GDM1 (cell line): ENCODE results near the gene ABHD6.
A peak's percentile ranks its signal among the peaks of the same experiment; 100 is the strongest.
"Not testable (repeated sequence)": the region's sequence is repeated elsewhere in the genome, so short reads cannot be mapped to it uniquely, and the experiment has no call there.

Experiments
- DNase-seq: peaks from one replicate; lab custom pipeline; 2025; lab: John Stamatoyannopoulos, UW

ABHD6 gene

GRCh38 chr3:58274027-58274614 is 36.5 kb downstream of the ABHD6 start:
- DNase-seq = no peak

DNA sequence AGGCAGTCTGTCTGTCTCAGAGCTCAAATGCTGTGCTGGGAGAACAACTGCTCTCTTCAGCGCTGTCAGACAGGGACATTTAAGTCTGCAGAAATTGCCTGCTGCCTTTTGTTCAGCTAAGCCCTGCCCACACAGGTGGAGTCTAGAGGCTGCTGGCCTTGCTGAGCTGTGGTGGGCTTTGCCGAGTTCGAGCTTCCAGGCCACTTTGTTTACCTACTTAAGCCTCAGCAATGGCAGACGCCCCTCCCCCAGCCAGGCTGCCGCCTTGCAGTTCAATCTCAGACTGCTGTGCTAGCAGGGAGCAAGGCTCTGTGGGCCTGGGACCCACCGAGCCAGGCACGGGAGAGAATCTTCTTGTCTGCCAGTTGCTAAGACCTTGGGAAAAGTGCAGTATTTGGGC is 43.5 kb downstream of the ABHD6 start:
- DNase-seq = no peak

DNA sequence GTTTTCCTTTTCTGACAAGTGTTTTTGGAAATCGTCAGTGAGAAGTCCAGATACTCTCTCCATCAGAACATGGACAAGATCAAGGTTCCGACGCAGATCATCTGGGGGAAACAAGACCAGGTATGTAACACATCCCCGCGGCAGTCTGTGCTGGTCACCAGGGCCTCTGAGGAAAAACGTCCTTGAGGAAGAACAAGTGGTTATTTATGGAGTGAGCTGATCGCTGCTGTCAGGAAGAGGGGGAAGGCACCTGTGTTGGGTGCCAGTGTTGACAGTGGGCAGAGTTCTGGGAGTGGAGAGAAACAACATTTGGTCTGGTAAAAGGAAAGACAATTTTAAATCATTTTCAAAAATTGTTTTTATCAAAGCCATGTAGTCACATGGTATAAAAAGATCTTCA is 47.7 kb downstream of the ABHD6 start:
- no peak for DNase-seq

DNA sequence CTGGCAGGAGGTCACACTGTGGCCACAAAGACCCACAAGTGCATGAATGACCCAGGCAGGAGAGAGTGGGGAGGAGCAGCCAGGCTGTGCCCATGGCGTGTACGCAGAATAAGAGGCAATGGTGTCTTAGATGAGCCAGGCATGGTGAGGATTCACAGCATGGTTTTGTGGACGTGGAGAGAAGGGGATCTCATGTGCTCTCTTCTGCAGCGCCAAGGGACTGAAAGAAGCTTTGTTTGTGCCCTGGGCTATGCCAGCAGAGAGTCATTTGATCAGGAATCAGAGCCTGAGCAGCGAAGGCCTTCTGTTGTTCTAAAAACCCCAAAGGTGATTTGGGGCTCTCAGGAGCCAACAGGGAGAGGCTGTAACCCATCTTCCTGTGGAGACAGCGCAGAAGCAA is 49.8 kb downstream of the ABHD6 start:
- no peak for DNase-seq

GRCh38 chr3:58288011-58288728 is 50.6 kb downstream of the ABHD6 start:
- no peak for DNase-seq

DNA sequence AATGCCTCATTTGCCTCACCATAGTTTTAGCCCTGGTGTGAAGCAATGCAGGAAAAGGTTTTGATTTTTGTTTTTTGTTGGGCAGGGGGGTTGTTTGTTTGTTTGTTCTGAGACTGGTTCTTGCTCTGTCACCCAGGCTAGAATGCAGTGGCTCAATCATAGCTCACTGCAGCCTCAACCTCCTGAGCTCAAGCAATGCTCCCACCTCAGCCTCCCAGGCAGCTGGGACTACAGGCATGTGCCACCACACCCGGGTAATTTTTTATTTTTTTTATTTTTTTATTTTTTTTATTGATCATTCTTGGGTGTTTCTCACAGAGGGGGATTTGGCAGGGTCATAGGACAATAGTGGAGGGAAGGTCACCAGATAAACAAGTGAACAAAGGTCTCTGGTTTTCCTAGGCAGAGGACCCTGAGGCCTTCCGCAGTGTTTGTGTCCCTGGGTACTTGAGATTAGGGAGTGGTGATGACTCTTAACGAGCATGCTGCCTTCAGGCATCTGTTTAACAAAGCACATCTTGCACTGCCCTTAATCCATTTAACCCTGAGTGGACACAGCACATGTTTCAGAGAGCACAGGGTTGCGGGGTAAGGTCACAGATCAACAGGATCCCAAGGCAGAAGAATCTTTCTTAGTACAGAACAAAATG is 51.5 kb downstream of the ABHD6 start:
- not testable (repeated sequence) for DNase-seq

DNA sequence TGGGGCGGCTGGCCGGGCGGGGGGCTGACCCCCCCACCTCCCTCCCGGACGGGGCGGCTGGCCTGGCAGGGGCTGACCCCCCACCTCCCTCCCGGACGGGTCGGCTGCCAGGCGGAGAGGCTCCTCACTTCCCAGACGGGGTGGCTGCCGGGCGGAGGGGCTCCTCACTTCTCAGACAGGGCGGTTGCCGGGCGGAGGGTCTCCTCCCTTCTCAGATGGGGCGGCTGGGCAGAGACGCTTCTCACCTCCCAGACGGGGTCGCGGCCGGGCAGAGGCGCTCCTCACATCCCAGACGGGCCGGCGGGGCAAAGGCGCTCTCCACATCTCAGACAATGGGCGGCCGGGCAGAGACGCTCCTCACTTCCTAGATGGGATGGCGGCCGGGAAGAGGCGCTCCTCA is 52.9 kb downstream of the ABHD6 start:
- not testable (repeated sequence) for DNase-seq

DNA sequence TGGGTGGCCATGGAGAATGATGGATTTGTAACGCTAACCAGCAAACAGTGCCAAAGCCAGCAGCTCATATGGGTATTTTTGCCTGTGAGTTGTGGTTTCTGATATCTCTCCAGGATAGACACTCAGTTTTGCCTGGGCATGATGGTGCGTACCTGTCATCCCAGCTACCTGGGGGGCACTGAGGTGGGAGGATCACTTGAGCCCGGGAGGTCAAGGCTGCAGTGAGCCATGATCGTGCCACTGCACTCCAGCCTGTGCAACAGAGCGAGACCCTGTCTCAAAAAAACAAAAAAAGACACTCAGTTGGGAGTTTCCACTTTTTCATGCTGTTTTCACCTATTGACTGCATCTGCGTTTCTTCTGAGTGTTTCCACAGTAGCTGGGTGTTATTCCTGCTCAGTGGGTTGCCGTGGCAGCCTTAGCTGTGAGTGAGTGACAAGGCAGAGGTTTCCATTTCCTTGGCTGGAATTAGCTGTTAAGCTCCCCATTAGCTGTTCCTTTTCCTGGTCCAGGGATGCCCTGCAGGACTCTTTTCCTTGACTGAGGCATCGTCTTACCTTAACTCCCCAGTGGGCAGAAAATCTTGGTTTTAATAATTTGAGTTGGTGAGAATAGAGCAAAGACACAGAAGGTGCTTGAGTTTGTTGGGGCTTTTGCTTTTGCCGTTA is 54.2 kb downstream of the ABHD6 start:
- no peak for DNase-seq

GRCh38 chr3:58292866-58293265 is 55.3 kb downstream of the ABHD6 start:
- no peak for DNase-seq

DNA sequence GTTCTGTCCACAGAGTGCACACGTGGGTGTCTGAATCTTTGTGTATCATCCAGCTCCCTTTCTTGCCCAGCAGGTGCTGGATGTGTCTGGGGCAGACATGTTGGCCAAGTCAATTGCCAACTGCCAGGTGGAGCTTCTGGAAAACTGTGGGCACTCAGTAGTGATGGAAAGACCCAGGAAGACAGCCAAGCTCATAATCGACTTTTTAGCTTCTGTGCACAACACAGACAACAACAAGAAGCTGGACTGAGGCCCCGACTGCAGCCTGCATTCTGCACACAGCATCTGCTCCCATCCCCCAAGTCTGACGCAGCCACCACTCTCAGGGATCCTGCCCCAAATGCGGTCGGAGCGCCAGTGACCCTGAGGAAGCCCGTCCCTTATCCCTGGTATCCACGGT is 55.9 kb downstream of the ABHD6 start:
- DNase-seq = no peak

DNA sequence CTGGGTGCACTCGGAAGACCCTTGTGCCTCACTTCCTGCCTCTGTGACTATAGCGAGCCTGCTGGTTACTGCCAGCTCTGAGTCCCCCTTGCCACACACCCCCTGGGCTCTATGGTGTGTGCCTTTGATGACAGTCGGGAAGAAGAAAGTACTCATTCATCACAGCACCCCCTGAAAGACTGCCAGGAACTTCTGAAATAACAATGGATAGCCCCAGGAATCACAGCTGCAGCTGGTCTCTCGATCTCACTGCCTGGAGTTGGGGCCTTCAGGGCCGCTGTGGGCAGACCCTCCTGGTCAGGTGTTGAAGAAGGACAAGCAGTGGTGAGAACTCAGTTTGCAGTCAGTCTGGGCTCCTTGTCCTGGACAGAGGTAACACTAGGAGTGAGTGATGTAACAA is 58.7 kb downstream of the ABHD6 start:
- DNase-seq = no peak

DNA sequence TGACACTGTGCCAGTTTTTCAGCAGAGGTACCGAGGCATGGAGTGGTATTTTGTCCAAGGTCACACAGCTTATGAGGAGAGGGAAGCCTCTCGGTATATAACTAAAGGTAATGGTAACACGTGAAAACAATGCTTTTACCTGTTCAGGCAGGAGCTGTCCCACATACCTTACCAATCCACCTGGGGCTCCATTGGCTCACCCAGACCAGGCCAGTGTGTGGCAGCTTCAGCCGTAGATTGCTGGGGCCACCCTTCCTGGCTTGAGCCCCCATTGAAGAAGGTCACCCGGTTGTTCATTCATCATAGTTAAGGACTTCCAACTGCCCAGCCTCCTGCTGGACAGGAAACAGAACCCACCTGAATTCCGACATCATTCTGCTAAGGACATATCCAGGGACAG is 59.3 kb downstream of the ABHD6 start:
- no peak for DNase-seq

DNA sequence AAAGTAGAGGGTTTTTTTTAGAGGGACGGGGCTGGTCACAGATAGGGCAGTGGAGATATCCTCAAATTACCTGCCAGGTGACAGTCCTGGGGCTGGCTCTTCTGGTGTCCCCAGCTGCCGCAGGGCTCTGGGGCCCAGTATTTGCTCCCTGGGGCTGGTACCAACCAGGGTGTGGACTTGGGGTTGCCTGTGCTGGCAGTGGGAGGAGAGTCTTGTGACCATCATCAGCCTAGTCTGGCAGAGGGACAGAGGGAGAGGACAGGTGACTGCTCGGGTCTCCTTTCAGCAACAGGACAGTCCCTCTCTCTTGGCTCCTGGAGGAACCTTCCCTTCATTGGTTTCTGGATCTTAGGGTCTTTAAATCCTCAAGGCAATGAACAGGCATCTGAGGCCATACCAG is 60.6 kb downstream of the ABHD6 start:
- no peak for DNase-seq

- no peak for DNase-seq
Observed at GRCh38 chr3:58299075-58299474, 61.5 kb downstream of the ABHD6 start.

DNA sequence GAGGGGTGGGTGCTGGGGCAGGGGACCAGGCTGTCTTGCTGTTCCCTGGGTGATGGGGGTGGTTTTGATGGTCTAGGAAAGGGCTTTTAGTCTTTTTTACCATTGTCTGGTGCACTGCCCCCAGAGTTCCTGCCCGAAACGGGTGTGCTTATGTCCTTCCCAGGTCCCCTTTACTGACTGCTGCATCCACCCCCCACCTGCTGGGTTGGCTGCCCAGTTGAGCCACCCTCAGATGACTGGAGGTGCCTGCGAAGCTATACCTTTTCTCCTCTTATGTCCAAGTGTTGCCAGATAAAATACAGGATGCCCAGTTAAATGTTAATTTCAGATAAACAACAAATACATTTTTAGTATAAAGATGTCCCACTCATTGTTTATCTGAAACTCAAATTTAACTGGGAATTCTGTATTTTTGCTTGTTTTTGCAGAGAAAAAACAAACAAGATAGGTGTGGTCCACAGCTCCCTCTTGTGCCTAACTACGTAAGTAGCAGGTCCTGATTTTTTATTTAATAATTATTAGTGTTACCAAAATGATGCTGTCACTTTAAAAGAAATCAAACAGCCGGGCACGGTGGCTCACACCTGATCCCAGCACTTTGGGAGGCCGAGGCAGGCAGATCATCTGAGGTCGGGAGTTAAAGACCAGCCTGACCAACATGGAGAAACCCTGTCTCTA is 62.4 kb downstream of the ABHD6 start:
- no peak for DNase-seq

- DNase-seq = peak; percentile 96
Observed at GRCh38 chr3:58305882-58306711, 68.5 kb downstream of the ABHD6 start, which contains the start of the genes HTD2 and RPP14. HTD2 (plus strand) TSS chr3:58306520; CDS start chr3:58317614, 11,094 bp downstream. RPP14 (plus strand) TSS chr3:58306245; CDS start chr3:58310330, 4,085 bp downstream.

GRCh38 chr3:58307639-58308215 is 70.1 kb downstream of the ABHD6 start:
- DNase-seq = peak; percentile 27

DNA sequence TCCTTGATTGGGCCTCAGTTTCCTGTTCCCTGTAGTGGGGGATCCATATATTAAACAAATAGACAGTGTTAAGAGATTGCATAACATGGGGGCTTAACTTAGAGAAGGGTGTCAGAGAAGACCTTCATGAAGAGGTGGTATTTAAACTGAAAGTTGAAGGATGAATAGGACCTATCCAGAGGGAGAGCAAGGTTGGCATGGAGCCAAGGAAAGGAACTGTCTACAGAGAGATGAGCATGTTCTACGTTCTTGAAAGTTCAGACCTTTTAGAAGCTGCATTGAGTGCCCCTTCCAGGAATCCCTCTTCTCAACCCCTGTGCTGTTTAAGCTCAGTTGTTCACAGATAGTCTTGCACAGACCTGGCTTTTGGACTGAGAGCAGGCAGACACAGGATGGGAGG is 71.1 kb downstream of the ABHD6 start:
- no peak for DNase-seq

GRCh38 chr3:58317811-58318210 is 80.2 kb downstream of the ABHD6 start:
- no peak for DNase-seq

- DNase-seq = no peak
Observed at GRCh38 chr3:58321791-58322190, 84.2 kb downstream of the ABHD6 start.

- DNase-seq = no peak
Observed at GRCh38 chr3:58322793-58323192, 85.2 kb downstream of the ABHD6 start.
